Gastroesophageal sphincter (tissue), 4 donors: ENCODE measurements around the gene MAPK4. TPM values are rescaled to one million over a fixed set of nuclear protein-coding genes. Genes with fewer than 3 reads are reported as not detected.

Experiments
- ATAC-seq: fragments of 150-250 bp; one replicate; pipeline ENCODE4 v1.9.1; 2016; ENCODE audit warnings: mild to moderate bottlenecking, moderate library complexity
- H3K27ac ChIP-seq, 4 donors: fragments of 200-600 bp; sonication (generic) in 3 of 4; 1 replicate in 3 of 4; 2 replicates in 1 of 4; pipeline ENCODE4 v1.5.1; 2016 to 2019
- H3K27me3 ChIP-seq: fragments of 200-600 bp; sonication (generic); one replicate; pipeline ENCODE4 v1.5.1; 2019
- H3K36me3 ChIP-seq, 2 donors: fragments of 200-600 bp; sonication (generic); one replicate each; pipeline ENCODE4 v1.5.1; 2019; ENCODE audit warnings: control low read depth in 1 of 2
- H3K4me1 ChIP-seq, 3 donors: fragments of 200-600 bp; sonication (generic); 1 replicate in 2 of 3; 2 replicates in 1 of 3; pipeline ENCODE4 v1.5.1; 2016 to 2019; ENCODE audit warnings: control low read depth in 2 of 3
- H3K4me3 ChIP-seq, 2 donors: fragments of 200-600 bp; sonication (generic); one replicate each; pipeline ENCODE4 v1.5.1; 2019; ENCODE audit warnings: mild to moderate bottlenecking in 1 of 2, moderate library complexity in 1 of 2
- H3K9me3 ChIP-seq, 3 donors: fragments of 200-600 bp; sonication (generic); one replicate each; pipeline ENCODE4 v1.5.1; 2017 to 2019; ENCODE audit warnings: control low read depth in 2 of 3
- EP300 ChIP-seq: sonication (generic); formaldehyde crosslinking; IDR thresholded peaks from one replicate; pipeline ENCODE4 v1.6.1; 2017; ENCODE audit warnings: antibody characterized with exemption, mild to moderate bottlenecking
- POLR2A ChIP-seq, 2 donors: fragments of 450-650 bp; IDR thresholded peaks; one replicate each; pipeline ENCODE4 v1.6.1; 2017; ENCODE audit warnings: antibody characterized with exemption in 2 of 2, mild to moderate bottlenecking in 2 of 2, moderate library complexity in 1 of 2
- POLR2AphosphoS5 ChIP-seq: sonication (generic); formaldehyde crosslinking; IDR thresholded peaks from one replicate; pipeline ENCODE4 v1.6.1; 2017; ENCODE audit warnings: antibody characterized with exemption
- WGBS, 2 donors: methylation state at CpG; one replicate each; pipeline ENCODE4 v1.1.5; 2018; ENCODE audit warnings: low coverage in 1 of 2; 5-methylcytosine and 5-hydroxymethylcytosine counted together
- total RNA-seq, 4 donors: library from RNA; depleted of rRNA; stranded (reverse); fragments of >200 nt; gene quantifications; one replicate each; pipeline ENCODE4 v1.1.0, GENCODE V29; 2016
- TF ChIP-seq, protein P1 (sequence below), 4 experiments: fragments of 200-600 bp in 2 of 4; fragments of 450-650 bp in 2 of 4; sonication (generic) in 1 of 4; IDR thresholded peaks; one replicate each; pipeline ENCODE4 v1.5.1; 2017 to 2019; ENCODE audit warnings: antibody characterized with exemption in 4 of 4, mild to moderate bottlenecking in 2 of 4, moderate library complexity in 2 of 4

Gene MAPK4
- total RNA-seq, 4 donors from 2014 or later = 9.3 to 13.7 (median 10.6) TPM

- H3K36me3 ChIP-seq = peaks cover 0 to 6% of the 10 kb centered on the region in 2 donors
- no peaks in the 10 kb centered on the region for H3K4me1 ChIP-seq
- 100% methylated on average over 1 of the region's 4 CpGs; no CpG with 5 or more reads in 1 of the 2 donors for WGBS, 2 donors
- TF ChIP-seq POLR2A (IDR thresholded peaks at IDR 0.05) (no peak), EP300 (no peak), POLR2AphosphoS5 (no peak)
- TF ChIP-seq, protein P1, sequence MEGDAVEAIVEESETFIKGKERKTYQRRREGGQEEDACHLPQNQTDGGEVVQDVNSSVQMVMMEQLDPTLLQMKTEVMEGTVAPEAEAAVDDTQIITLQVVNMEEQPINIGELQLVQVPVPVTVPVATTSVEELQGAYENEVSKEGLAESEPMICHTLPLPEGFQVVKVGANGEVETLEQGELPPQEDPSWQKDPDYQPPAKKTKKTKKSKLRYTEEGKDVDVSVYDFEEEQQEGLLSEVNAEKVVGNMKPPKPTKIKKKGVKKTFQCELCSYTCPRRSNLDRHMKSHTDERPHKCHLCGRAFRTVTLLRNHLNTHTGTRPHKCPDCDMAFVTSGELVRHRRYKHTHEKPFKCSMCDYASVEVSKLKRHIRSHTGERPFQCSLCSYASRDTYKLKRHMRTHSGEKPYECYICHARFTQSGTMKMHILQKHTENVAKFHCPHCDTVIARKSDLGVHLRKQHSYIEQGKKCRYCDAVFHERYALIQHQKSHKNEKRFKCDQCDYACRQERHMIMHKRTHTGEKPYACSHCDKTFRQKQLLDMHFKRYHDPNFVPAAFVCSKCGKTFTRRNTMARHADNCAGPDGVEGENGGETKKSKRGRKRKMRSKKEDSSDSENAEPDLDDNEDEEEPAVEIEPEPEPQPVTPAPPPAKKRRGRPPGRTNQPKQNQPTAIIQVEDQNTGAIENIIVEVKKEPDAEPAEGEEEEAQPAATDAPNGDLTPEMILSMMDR (IDR thresholded peaks at IDR 0.05) = no peak
- H3K4me3 ChIP-seq = no peak overlapping the region
- no peaks in the 10 kb centered on the region for H3K9me3 ChIP-seq
- H3K27ac ChIP-seq = no peak overlapping the region
- ATAC-seq = no peak
- H3K27me3 ChIP-seq = no peaks in the 10 kb centered on the region
Measured at GRCh38 chr18:50721451-50722120, 161.7 kb downstream of the MAPK4 start.

GRCh38 chr18:50722311-50722710 lies 162.4 kb downstream of the MAPK4 start:
- Histone ChIP-seq H3K4me3 (no peak overlapping the region), H3K27ac (no peak overlapping the region), H3K36me3 (peaks cover 0 to 4% of the 10 kb centered on the region in 2 donors), H3K9me3 (no peaks in the 10 kb centered on the region), H3K27me3 (no peaks in the 10 kb centered on the region), H3K4me1 (peaks cover 0 to 6% (median 0%) of the 10 kb centered on the region in 3 donors)
- TF ChIP-seq EP300 (no peak), POLR2A (IDR thresholded peaks at IDR 0.05) (no peak), POLR2AphosphoS5 (no peak)
- TF ChIP-seq, protein P1 (IDR thresholded peaks at IDR 0.05) = no peak
- no peak for ATAC-seq
- 100% methylated on average over 1 to 3 of the region's 4 CpGs for WGBS, 2 donors

DNA sequence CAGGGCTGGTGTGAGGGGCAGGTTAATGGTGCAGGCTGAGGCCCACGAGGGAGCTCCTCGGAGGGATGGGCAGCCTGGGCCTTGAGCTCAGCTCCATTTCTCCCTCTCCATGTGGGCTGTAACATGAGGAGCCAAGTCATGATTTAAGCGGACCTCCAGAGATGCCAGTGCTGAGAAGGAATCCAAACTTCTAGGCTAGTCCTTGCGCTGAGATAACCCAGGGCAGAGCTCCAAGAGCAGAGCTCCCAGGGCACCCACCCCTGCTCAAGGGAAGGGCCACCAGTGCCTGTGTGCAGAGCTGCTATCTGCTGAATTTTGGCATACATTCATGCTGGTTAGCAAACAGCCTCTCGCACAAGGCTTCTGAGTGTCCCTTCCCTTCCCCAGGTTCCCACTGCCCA lies 164.9 kb downstream of the MAPK4 start:
- Histone ChIP-seq H3K9me3 (no peaks in the 10 kb centered on the region), H3K27ac (no peak overlapping the region), H3K27me3 (no peaks in the 10 kb centered on the region), H3K4me1 (peaks cover 0 to 11% (median 0%) of the 10 kb centered on the region in 3 donors), H3K36me3 (peaks cover 0 to 12% of the 10 kb centered on the region in 2 donors), H3K4me3 (no peak overlapping the region)
- 100% methylated on average over 2 of the region's 5 CpGs; no CpG with 5 or more reads in 1 of the 2 donors for WGBS, 2 donors
- ATAC-seq = no peak
- TF ChIP-seq POLR2AphosphoS5 = no peak
- no peak for TF ChIP-seq POLR2A (IDR thresholded peaks at IDR 0.05)
- TF ChIP-seq, protein P1 (IDR thresholded peaks at IDR 0.05) = no peak
- TF ChIP-seq EP300 = no peak

GRCh38 chr18:50726960-50727589 lies 167.2 kb downstream of the MAPK4 start:
- no peak for ATAC-seq
- WGBS, 2 donors = 22 to 43% methylated on average over 4 to 6 of the region's 10 CpGs

More at GRCh38 chr18:50726960-50727589, 167.2 kb downstream of the MAPK4 start:
- H3K27ac ChIP-seq = no peak overlapping the region
- H3K4me1 ChIP-seq = peaks cover 0 to 11% (median 0%) of the 10 kb centered on the region in 3 donors
- no peaks in the 10 kb centered on the region for H3K9me3 ChIP-seq
- H3K4me3 ChIP-seq = no peak overlapping the region
- TF ChIP-seq POLR2A (IDR thresholded peaks at IDR 0.05) = no peak
- TF ChIP-seq, protein P1 (IDR thresholded peaks at IDR 0.05) = no peak
- TF ChIP-seq POLR2AphosphoS5 = no peak
- no peak for TF ChIP-seq EP300
- H3K27me3 ChIP-seq = no peaks in the 10 kb centered on the region
- H3K36me3 ChIP-seq = peaks cover 0 to 19% of the 10 kb centered on the region in 2 donors
